Measurements from ENCODE around the gene FGR. TPM values are rescaled to one million over a fixed set of nuclear protein-coding genes. Genes with fewer than 3 reads are reported as not detected.
"Not testable (repeated sequence)": the region's sequence is repeated elsewhere in the genome, so short reads cannot be mapped to it uniquely, and the experiment has no call there.

Gene FGR
- total RNA-seq, 4 donors from 2014 or later, result 4.3 to 9.8 (median 5.2) TPM

GRCh38 chr1:27644369-27645070 is 9.5 kb upstream of the FGR start:
- intact Hi-C loops (cut with DNase I; ENCODE audit: low total_unique reads), result no loop called here
- TF ChIP-seq POLR2A (IDR thresholded peaks at IDR 0.05) (no peak), CTCF (IDR thresholded peaks at IDR 0.05) (no peak)
- H3K4me3 ChIP-seq (ENCODE audit: low read depth, poor library complexity, severe bottlenecking), result no peak overlapping the region
- WGBS, 2 donors, result 72 to 94% methylated on average over 5 of the region's 5 CpGs
- DNase-seq (ENCODE audit: low spot score in 2 of 2), result no peak

- DNase-seq (ENCODE audit: low spot score in 2 of 2), result no peak
- intact Hi-C loops (cut with DNase I; ENCODE audit: low total_unique reads), result no loop called here
- peak in 1 of 3 donors; percentile 65 for TF ChIP-seq CTCF (IDR thresholded peaks at IDR 0.05)
- TF ChIP-seq POLR2A (IDR thresholded peaks at IDR 0.05), result no peak
- 34 to 42% methylated on average over 13 of the region's 13 CpGs for WGBS, 2 donors
- H3K4me3 ChIP-seq (ENCODE audit: low read depth, poor library complexity, severe bottlenecking), result no peak overlapping the region
Measured at GRCh38 chr1:27643600-27644368, 8.8 kb upstream of the FGR start.

GRCh38 chr1:27640514-27640913 is 5.5 kb upstream of the FGR start:
- 85 to 89% methylated on average over 9 of the region's 9 CpGs for WGBS, 2 donors
- intact Hi-C loops (cut with DNase I; ENCODE audit: low total_unique reads); H3K4me3 ChIP-seq (ENCODE audit: low read depth, poor library complexity, severe bottlenecking); DNase-seq (ENCODE audit: low spot score in 2 of 2): not testable (repeated sequence)

- no peak overlapping the region for H3K4me3 ChIP-seq (ENCODE audit: low read depth, poor library complexity, severe bottlenecking)
- intact Hi-C loops (cut with DNase I; ENCODE audit: low total_unique reads), result no loop called here
- WGBS, 2 donors, result 100% methylated on average over 2 of the region's 2 CpGs
Measured at GRCh38 chr1:27638805-27639204, 3.8 kb upstream of the FGR start.

GRCh38 chr1:27638047-27638734 is 3.2 kb upstream of the FGR start:
- no peak for DNase-seq (ENCODE audit: low spot score in 2 of 2)
- WGBS, 2 donors, result 55 to 75% methylated on average over 5 of the region's 5 CpGs
- intact Hi-C loops (cut with DNase I; ENCODE audit: low total_unique reads), result no loop called here
- no peak overlapping the region for H3K4me3 ChIP-seq (ENCODE audit: low read depth, poor library complexity, severe bottlenecking)
- TF ChIP-seq CTCF (IDR thresholded peaks at IDR 0.05) (no peak), POLR2A (IDR thresholded peaks at IDR 0.05) (no peak)

More at GRCh38 chr1:27638805-27639204, 3.8 kb upstream of the FGR start:
- no peak for TF ChIP-seq POLR2A (IDR thresholded peaks at IDR 0.05)
- TF ChIP-seq CTCF (IDR thresholded peaks at IDR 0.05), result no peak
- no peak for DNase-seq (ENCODE audit: low spot score in 2 of 2)

Data from lower leg skin (tissue), 4 donors.